Cardiac muscle cell (in vitro differentiated cells and primary cell): ENCODE results near the gene MYO1B. TPM values are rescaled to one million over a fixed set of nuclear protein-coding genes. Genes with fewer than 3 reads are reported as not detected.
A peak's percentile ranks its signal among the peaks of the same experiment; 100 is the strongest.

Experiments
- DNase-seq, 2 donors: peaks; one replicate each; pipeline versions ENCODE4 v3.0.0 to v3.0.0-alpha.2; 2010 to 2017; ENCODE audit warnings: low read depth in 1 of 2, low spot score in 1 of 2
- H3K27ac ChIP-seq: fragments of 200-600 bp; sonication (generic); 2 replicates; pipeline ENCODE4 v1.5.1; 2016
- H3K27me3 ChIP-seq: fragments of 200-600 bp; sonication (generic); 2 replicates; pipeline ENCODE4 v1.6.0; 2016; ENCODE audit warnings: control low read depth
- H3K36me3 ChIP-seq: fragments of 200-600 bp; sonication (generic); 2 replicates; pipeline ENCODE4 v1.5.1; 2016; ENCODE audit warnings: control low read depth
- H3K4me1 ChIP-seq: fragments of 200-600 bp; sonication (generic); 2 replicates; pipeline ENCODE4 v1.8.1; 2017; ENCODE audit warnings: low read depth, mild to moderate bottlenecking, mixed run types
- H3K4me3 ChIP-seq: fragments of 200-600 bp; sonication (generic); 2 replicates; pipeline ENCODE4 v1.5.1; 2016; ENCODE audit warnings: mild to moderate bottlenecking
- H3K9me3 ChIP-seq: fragments of 200-600 bp; sonication (generic); 2 replicates; pipeline ENCODE4 v1.5.1; 2017; ENCODE audit warnings: low read depth, mild to moderate bottlenecking, control low read depth
- CTCF ChIP-seq: IDR thresholded peaks from 2 replicates; pipeline ENCODE4 v1.5.1; 2012; ENCODE audit warnings: low read depth, mild to moderate bottlenecking, low read length
- polyA plus RNA-seq: library from polyadenylated mRNA; unstranded; fragments of >200 nt; fragmentation: Nextera tagmentation; extraction: Ambion mirVana; gene quantifications from 2 replicates; pipeline ENCODE4 v1.2.1, GENCODE V29; 2016
- total RNA-seq: library from RNA; depleted of rRNA; stranded (reverse); fragments of >200 nt; gene quantifications from 2 replicates; pipeline ENCODE4 v1.2.3, GENCODE V29; 2016

The MYO1B gene
- total and polyA plus RNA-seq, 2 experiments from 2014 or later, result 33.1 to 44.5 TPM

GRCh38 chr2:191245869-191246531 is 796 bp downstream of the MYO1B start:
- H3K27me3 ChIP-seq, result no peaks in the 10 kb centered on the region
- H3K36me3 ChIP-seq, result no peaks in the 10 kb centered on the region
- H3K27ac ChIP-seq, result peak overlapping the region; percentile 85
- DNase-seq, result peak; percentile 72 to 83
- H3K4me3 ChIP-seq, result peak overlapping the region; percentile 76
- H3K4me1 ChIP-seq, result peaks cover 24% of the 10 kb centered on the region
- H3K9me3 ChIP-seq, result no peaks in the 10 kb centered on the region
- no peak for TF ChIP-seq CTCF

- no peaks in the 10 kb centered on the region for H3K36me3 ChIP-seq
- no peaks in the 10 kb centered on the region for H3K27me3 ChIP-seq
- peak in 1 of 2 donors; percentile 24 for DNase-seq
- H3K4me1 ChIP-seq, result peaks cover 33% of the 10 kb centered on the region
- peak overlapping the region; percentile 76 for H3K4me3 ChIP-seq
- no peaks in the 10 kb centered on the region for H3K9me3 ChIP-seq
- H3K27ac ChIP-seq, result peak overlapping the region; percentile 4
- no peak for TF ChIP-seq CTCF
Observed at GRCh38 chr2:191246820-191247380, 1.7 kb downstream of the MYO1B start.

DNA sequence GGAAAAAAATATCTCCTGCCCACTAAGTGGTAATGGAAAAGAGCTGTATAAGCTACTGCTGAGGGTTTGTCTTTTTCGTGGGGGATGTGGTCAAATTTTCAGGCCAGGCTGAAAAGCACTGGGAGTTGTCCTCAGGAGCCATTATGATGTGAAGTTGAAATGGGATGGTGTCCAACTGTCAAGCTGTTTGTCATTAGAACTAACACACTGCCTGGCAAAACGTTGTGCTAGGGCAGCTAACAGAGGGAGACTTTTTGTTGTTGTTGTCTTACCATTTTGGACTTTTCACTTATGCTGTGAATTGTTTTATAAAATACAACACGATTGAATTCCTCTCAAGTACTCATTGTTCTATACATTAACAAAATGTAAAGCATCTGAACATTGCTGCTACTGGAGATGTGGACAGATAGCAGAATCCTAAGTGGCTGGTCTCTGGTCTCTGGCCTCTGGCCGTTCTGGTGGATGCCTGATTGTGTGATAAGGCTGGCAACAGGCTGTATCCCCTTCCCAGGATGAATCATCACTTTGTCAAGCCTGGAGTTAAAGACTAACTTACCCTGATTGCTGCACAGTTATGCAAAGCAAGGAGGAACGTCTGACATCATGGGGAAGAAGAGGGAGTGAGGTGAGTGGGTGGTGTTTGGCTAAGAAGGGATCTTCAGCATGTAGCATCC is 2.3 kb downstream of the MYO1B start:
- Histone ChIP-seq H3K27ac (peak overlapping the region; percentile 4), H3K36me3 (no peaks in the 10 kb centered on the region), H3K9me3 (no peaks in the 10 kb centered on the region), H3K27me3 (no peaks in the 10 kb centered on the region), H3K4me3 (no peak overlapping the region), H3K4me1 (peaks cover 38% of the 10 kb centered on the region)
- TF ChIP-seq CTCF, result no peak
- peak in 1 of 2 donors; percentile 90 for DNase-seq

DNA sequence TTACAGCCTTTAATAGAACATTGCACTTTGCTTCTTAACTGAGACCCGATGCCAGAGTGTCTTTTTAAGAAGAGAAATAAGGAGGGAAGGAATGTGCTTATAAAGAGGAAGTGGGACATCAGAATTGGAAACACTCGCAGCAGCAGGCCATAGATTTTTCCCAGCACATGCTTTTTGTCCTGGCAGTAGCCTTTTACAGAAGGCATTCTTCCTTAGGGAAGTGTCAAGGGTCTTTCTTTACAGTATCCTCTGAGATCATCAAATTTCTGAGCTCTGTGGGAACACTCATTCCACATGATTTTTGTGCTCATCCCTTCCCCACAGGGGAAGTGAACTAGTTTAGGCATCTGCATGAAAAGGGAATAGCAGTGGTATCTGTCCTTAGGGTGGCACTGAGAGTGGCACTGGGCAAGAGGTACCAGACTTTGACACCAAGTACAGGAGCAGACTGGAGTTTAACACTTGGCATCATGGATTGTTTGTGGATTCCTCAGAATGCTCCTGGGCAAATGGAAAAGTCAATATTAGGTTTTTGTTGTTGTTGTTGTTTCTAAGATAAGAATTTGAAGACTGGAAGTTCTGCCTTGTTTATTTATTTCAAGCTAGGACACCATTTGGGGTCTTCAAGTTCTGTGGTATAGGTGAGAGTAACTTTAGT is 4.1 kb downstream of the MYO1B start:
- Histone ChIP-seq H3K9me3 (no peaks in the 10 kb centered on the region), H3K27ac (no peak overlapping the region), H3K27me3 (no peaks in the 10 kb centered on the region), H3K4me3 (no peak overlapping the region), H3K4me1 (peaks cover 46% of the 10 kb centered on the region), H3K36me3 (no peaks in the 10 kb centered on the region)
- peak in 1 of 2 donors; percentile 18 for DNase-seq
- no peak for TF ChIP-seq CTCF

GRCh38 chr2:191250400-191250799 is 5.2 kb downstream of the MYO1B start:
- Histone ChIP-seq H3K9me3 (no peaks in the 10 kb centered on the region), H3K4me3 (no peak overlapping the region), H3K36me3 (no peaks in the 10 kb centered on the region), H3K27ac (no peak overlapping the region), H3K27me3 (no peaks in the 10 kb centered on the region), H3K4me1 (peaks cover 46% of the 10 kb centered on the region)
- DNase-seq, result no peak
- TF ChIP-seq CTCF, result no peak
